T47D (cell line): ENCODE results near the gene IQCC.

Experiments used
- DNase-seq, 2 experiments: peaks; one replicate each; pipeline versions ENCODE4 v3.0.0 to v3.0.0-alpha.2; 2011 to 2012; ENCODE audit warnings: low read depth in 1 of 2, low spot score in 1 of 2
- JUND ChIP-seq: IDR thresholded peaks from 2 replicates; pipeline ENCODE4 v1.6.1; 2012; ENCODE audit warnings: low read depth
- in situ Hi-C: cut with HindIII; loops from 2 replicates; pipeline ENCODE4 v1.10.0; 2016; ENCODE audit warnings: low sequenced_read_pairs, low pct_unique_long_range_greater_than_20kb

IQCC gene

GRCh38 chr1:32181563-32181962 is 23.9 kb upstream of the IQCC start:
- no peak for DNase-seq
- TF ChIP-seq JUND: no peak
- in situ Hi-C loops: no loop called here

- TF ChIP-seq JUND: no peak
- in situ Hi-C loops: no loop called here
- no peak for DNase-seq
These were observed 23.4 kb upstream of the IQCC start for GRCh38 chr1:32182060-32182459.

- in situ Hi-C loops: no loop called here
- TF ChIP-seq JUND: no peak
- no peak for DNase-seq
These were observed 20.8 kb upstream of the IQCC start for GRCh38 chr1:32184650-32185049.

- no peak for TF ChIP-seq JUND
- DNase-seq: no peak
- in situ Hi-C loops: no loop called here
These were observed 19.4 kb upstream of the IQCC start for GRCh38 chr1:32186077-32186476.

- no peak for TF ChIP-seq JUND
- no peak for DNase-seq
- in situ Hi-C loops: no loop called here
These were observed 19.0 kb upstream of the IQCC start for GRCh38 chr1:32186491-32186890.

GRCh38 chr1:32187850-32188249 is 17.6 kb upstream of the IQCC start:
- in situ Hi-C loops: no loop called here
- DNase-seq: no peak
- no peak for TF ChIP-seq JUND

GRCh38 chr1:32192220-32192948 is 13.1 kb upstream of the IQCC start:
- DNase-seq: no peak
- TF ChIP-seq JUND: no peak
- in situ Hi-C loops: no loop called here

GRCh38 chr1:32194984-32195383 is 10.5 kb upstream of the IQCC start:
- DNase-seq: no peak
- in situ Hi-C loops: no loop called here
- no peak for TF ChIP-seq JUND

GRCh38 chr1:32195531-32195930 is 9.9 kb upstream of the IQCC start:
- no peak for TF ChIP-seq JUND
- DNase-seq: no peak
- in situ Hi-C loops: no loop called here

- no peak for DNase-seq
- no peak for TF ChIP-seq JUND
- in situ Hi-C loops: no loop called here
These were observed 9.3 kb upstream of the IQCC start for GRCh38 chr1:32195972-32196823.

GRCh38 chr1:32197074-32197473 is 8.4 kb upstream of the IQCC start:
- no peak for DNase-seq
- no peak for TF ChIP-seq JUND
- in situ Hi-C loops: no loop called here

- in situ Hi-C loops: no loop called here
- no peak for TF ChIP-seq JUND
- no peak for DNase-seq
These were observed 7.6 kb upstream of the IQCC start for GRCh38 chr1:32197837-32198236.
